ENCODE measurements around the gene HK3.

HK3 gene

DNA sequence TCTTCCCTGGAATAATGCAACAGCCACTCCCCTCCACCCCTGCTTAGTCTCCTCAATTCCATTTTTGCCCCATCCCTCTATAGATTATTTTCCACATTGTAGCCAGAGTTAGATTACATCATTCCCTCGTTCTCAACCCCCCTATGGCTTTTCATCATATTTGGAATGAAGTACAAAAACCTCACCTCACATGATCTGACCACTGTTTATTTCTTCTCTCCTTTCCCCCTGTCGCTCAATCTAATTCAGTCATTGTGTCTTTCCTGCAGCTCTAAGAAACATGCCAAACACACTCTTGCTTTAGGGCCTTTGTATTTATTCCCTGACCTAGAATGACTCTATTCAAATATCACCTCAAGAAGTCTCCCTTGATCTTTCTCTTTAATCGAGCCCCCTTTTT lies 22.6 kb upstream of the HK3 start:
- no peak for DNase-seq (ENCODE audit: low read depth)
- no peak overlapping the region for H3K4me3 ChIP-seq (ENCODE audit: control insufficient read depth, low read depth, low read length)
- TF ChIP-seq, protein P1, sequence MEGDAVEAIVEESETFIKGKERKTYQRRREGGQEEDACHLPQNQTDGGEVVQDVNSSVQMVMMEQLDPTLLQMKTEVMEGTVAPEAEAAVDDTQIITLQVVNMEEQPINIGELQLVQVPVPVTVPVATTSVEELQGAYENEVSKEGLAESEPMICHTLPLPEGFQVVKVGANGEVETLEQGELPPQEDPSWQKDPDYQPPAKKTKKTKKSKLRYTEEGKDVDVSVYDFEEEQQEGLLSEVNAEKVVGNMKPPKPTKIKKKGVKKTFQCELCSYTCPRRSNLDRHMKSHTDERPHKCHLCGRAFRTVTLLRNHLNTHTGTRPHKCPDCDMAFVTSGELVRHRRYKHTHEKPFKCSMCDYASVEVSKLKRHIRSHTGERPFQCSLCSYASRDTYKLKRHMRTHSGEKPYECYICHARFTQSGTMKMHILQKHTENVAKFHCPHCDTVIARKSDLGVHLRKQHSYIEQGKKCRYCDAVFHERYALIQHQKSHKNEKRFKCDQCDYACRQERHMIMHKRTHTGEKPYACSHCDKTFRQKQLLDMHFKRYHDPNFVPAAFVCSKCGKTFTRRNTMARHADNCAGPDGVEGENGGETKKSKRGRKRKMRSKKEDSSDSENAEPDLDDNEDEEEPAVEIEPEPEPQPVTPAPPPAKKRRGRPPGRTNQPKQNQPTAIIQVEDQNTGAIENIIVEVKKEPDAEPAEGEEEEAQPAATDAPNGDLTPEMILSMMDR (IDR thresholded peaks at IDR 0.05; ENCODE audit: control insufficient read depth, insufficient read depth, low read depth, low read length, missing control alignments) = no peak

DNA sequence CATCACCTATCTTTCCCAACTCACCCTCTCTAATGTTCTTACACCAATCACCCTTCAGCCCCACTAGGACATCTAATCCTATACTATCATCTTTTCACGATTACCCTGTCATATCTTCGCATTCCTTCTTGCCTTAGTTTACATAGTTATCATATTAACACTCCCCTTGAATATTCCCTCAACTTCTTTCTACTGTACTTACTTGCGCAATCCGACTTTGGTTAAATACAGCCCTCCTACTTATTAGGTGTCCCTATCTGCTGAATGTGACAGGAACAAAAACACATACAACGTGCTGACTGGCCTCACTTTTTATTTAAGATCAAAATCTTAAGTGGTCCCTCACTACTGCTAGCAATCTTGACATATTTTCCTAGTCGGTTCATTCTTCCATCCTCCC lies 19.5 kb upstream of the HK3 start:
- no peak overlapping the region for H3K4me3 ChIP-seq (ENCODE audit: control insufficient read depth, low read depth, low read length)
- DNase-seq (ENCODE audit: low read depth) = no peak
- TF ChIP-seq, protein P1 (IDR thresholded peaks at IDR 0.05; ENCODE audit: control insufficient read depth, insufficient read depth, low read depth, low read length, missing control alignments) = no peak

DNA sequence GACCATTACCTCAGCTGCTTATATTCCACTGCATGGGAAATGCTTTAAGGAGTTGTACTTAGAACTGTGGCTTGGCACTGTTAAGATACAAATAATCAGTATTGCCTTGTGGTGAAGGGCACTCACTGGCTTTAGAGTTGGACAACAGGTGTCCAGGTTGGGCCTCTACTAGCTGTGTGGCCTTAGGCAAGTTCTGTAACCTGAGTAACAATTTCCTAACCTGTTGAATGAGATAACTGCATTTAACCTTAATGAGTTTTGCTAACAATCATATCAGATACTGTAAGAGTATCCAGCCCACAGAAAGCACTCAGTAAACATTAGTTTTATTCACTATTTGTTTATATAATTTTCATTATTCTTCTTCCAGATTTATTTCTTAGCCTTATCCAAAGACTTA lies 17.2 kb upstream of the HK3 start:
- TF ChIP-seq, protein P1 (IDR thresholded peaks at IDR 0.05; ENCODE audit: control insufficient read depth, insufficient read depth, low read depth, low read length, missing control alignments) = no peak
- DNase-seq (ENCODE audit: low read depth) = no peak
- no peak overlapping the region for H3K4me3 ChIP-seq (ENCODE audit: control insufficient read depth, low read depth, low read length)

DNA sequence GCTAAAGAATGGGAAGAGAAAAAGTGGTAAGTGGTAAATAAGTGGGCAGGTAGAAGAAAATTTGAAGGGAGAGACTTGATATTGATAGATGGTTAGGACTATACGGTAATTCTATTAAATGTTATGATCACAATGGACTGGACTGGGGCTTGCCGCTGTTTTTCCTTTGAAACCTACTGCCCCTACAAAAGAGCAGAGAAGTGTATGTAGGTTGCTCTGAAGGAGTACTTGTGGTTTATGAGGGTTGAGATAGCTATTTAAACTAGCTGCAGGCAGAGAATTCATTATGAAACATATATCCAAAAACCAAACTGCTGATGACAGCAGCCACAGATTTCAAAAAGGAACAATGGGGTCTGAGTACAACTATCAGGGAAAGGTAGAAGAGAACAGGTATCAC lies 16.8 kb upstream of the HK3 start:
- H3K4me3 ChIP-seq (ENCODE audit: control insufficient read depth, low read depth, low read length) = no peak overlapping the region
- TF ChIP-seq, protein P1 (IDR thresholded peaks at IDR 0.05; ENCODE audit: control insufficient read depth, insufficient read depth, low read depth, low read length, missing control alignments) = no peak
- no peak for DNase-seq (ENCODE audit: low read depth)

DNA sequence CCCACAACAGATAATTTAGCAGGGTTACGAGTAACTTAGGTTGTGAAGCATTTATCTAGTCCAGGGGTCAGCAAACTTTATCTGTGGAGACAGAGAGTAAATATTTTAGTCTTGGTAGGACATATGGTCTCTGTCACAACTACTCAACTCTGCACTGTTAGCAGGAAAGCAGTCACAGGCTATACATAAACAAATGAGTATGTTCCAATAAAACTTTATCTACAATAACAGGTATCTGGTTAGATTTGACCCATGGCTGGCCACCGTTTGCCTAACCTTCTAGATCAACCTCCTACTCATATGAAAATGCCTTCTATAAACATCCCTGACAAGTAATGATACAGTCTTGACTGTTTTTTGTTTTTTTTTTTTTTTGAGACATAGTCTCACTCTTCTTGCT lies 13.0 kb upstream of the HK3 start:
- H3K4me3 ChIP-seq (ENCODE audit: control insufficient read depth, low read depth, low read length) = no peak overlapping the region
- no peak for DNase-seq (ENCODE audit: low read depth)
- TF ChIP-seq, protein P1 (IDR thresholded peaks at IDR 0.05; ENCODE audit: control insufficient read depth, insufficient read depth, low read depth, low read length, missing control alignments) = no peak

DNA sequence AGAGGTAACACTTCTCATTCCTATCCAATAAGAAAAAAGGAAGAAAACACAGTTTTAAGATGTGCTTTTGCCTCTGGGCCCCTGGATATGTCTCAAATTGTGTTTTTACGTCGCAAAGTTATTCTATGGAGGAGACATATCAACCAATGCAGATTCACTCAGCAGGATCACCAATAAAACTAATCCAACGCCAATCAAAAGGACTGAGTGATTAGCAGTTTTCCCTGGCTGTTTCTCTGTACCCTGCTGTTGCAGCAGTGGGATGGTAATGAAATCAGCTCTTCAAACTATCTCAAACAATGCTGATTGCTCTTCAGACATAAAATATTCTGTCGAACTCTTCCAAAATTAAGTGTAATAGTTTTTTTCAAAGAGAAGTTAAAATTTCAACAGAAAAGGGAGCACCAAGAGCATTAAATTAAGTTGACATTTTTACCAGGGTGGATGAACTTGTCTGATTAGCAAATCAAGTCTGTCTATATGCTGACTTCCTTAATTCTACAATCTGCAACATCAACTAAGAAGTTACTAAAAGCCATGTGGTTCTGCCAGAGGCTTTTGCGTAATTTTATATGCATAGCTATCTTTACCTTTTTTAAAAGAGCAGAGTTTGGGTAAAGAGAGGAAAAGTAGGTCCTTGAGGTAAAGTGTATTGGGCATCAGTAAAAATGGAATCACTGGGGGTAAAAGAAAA lies 9.7 kb upstream of the HK3 start:
- TF ChIP-seq, protein P1 (IDR thresholded peaks at IDR 0.05; ENCODE audit: control insufficient read depth, insufficient read depth, low read depth, low read length, missing control alignments) = no peak
- no peak for DNase-seq (ENCODE audit: low read depth)
- H3K4me3 ChIP-seq (ENCODE audit: control insufficient read depth, low read depth, low read length) = no peak overlapping the region
